ENCODE results near the gene SLC35E1. TPM values are rescaled to one million over a fixed set of nuclear protein-coding genes. Genes with fewer than 3 reads are reported as not detected.
"Not testable (repeated sequence)": the region's sequence is repeated elsewhere in the genome, so short reads cannot be mapped to it uniquely, and the experiment has no call there.

The SLC35E1 gene
- polyA plus RNA-seq, 3 donors: 39.6 to 45.2 (median 42.9) TPM

- no peak for DNase-seq
These were observed 12.4 kb downstream of the SLC35E1 start for GRCh38 chr19:16559780-16560276.

- DNase-seq: no peak
These were observed 17.4 kb downstream of the SLC35E1 start for GRCh38 chr19:16554776-16555175.

GRCh38 chr19:16551902-16552301, 20.3 kb downstream of the SLC35E1 start:
- DNase-seq: not testable (repeated sequence)

GRCh38 chr19:16548956-16549355, 23.3 kb downstream of the SLC35E1 start:
- no peak for DNase-seq

GRCh38 chr19:16544473-16545231, 27.6 kb downstream of the SLC35E1 start:
- no peak for DNase-seq

- DNase-seq: not testable (repeated sequence)
These were observed 28.5 kb downstream of the SLC35E1 start for GRCh38 chr19:16543734-16544133.

GRCh38 chr19:16542910-16543472, 29.2 kb downstream of the SLC35E1 start:
- DNase-seq: no peak

- peak; percentile 95 for DNase-seq
These were observed 29.9 kb downstream of the SLC35E1 start, which contains the start of gene CHERP for GRCh38 chr19:16542045-16542909. TSS of gene CHERP (minus strand) at chr19:16542437. CDS start at chr19:16542378, 59 bp downstream.

GRCh38 chr19:16541526-16542044, 30.6 kb downstream of the SLC35E1 start:
- DNase-seq: no peak

GRCh38 chr19:16540948-16541347, 31.3 kb downstream of the SLC35E1 start:
- DNase-seq: no peak

GRCh38 chr19:16537111-16537510, 35.1 kb downstream of the SLC35E1 start:
- DNase-seq: no peak

GRCh38 chr19:16536130-16536529, 36.1 kb downstream of the SLC35E1 start:
- DNase-seq: no peak

- no peak for DNase-seq
These were observed 36.8 kb downstream of the SLC35E1 start for GRCh38 chr19:16535381-16535780.

GRCh38 chr19:16532440-16533234, 39.6 kb downstream of the SLC35E1 start:
- DNase-seq: no peak

- DNase-seq: no peak
These were observed 40.9 kb downstream of the SLC35E1 start for GRCh38 chr19:16531380-16531669.

- DNase-seq: no peak
These were observed 41.5 kb downstream of the SLC35E1 start for GRCh38 chr19:16530540-16531379.

- no peak for DNase-seq
These were observed 42.6 kb downstream of the SLC35E1 start for GRCh38 chr19:16529466-16530144.

- DNase-seq: no peak
These were observed 44.2 kb downstream of the SLC35E1 start for GRCh38 chr19:16527971-16528521.

- no peak for DNase-seq
These were observed 44.8 kb downstream of the SLC35E1 start for GRCh38 chr19:16527334-16527935.

Measured in renal pelvis (tissue), 4 donors.